Stimulated activated CD4-positive, alpha-beta T cell treated with anti-CD3 and anti-CD28 coated beads, Interleukin-1b, Interleukin-23, amount 100 ng/mL, for 4 hours (primary cell): ENCODE results near the gene ESYT2.
A peak's percentile ranks its signal among the peaks of the same experiment; 100 is the strongest.
"Not testable (repeated sequence)": the region's sequence is repeated elsewhere in the genome, so short reads cannot be mapped to it uniquely, and the experiment has no call there.

ENCODE experiments used
- DNase-seq, 2 donors: peaks; one replicate each; pipeline ENCODE4 v3.0.0-alpha.2; 2020; ENCODE audit warnings: low read depth in 2 of 2

Gene ESYT2

DNA sequence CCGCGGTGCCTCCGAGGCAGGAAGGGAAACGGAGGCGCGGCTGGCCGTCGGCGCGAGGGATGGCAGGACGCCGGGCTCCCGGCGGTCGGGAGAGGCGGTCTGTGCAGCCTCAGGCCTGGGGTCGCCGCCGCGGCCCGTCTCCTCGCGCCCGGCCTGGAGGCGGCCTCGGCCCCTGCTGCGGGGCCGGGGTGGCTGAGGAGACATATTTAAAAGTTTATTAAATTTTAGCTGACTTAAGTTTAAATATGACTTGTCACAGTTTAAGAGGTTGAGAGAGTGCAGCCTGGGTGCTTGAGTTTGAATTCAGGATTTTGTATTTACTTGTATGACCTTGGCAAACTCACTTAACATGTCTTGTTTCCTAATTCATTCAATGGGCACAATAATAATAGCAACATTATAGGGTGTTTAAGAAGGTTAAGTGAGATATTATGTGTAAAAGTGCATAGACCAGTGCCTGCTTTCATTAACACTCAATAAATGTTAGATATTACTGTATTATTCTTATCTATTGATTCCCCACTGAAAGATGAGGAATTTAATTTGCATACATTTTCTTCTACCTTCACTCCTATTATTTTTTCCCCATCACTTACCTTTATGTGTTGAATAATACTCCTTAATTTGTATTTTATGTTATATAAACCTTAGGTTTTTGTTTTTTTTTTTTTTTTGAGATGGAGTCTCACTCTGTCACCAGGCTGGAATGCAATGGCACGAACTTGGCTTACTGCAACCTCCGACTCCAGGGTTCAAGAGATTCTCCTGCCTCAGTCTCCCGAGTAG is 27.8 kb upstream of the ESYT2 start:
- DNase-seq: no peak

GRCh38 chr7:158854681-158855081 is 25.4 kb upstream of the ESYT2 start:
- no peak for DNase-seq

DNA sequence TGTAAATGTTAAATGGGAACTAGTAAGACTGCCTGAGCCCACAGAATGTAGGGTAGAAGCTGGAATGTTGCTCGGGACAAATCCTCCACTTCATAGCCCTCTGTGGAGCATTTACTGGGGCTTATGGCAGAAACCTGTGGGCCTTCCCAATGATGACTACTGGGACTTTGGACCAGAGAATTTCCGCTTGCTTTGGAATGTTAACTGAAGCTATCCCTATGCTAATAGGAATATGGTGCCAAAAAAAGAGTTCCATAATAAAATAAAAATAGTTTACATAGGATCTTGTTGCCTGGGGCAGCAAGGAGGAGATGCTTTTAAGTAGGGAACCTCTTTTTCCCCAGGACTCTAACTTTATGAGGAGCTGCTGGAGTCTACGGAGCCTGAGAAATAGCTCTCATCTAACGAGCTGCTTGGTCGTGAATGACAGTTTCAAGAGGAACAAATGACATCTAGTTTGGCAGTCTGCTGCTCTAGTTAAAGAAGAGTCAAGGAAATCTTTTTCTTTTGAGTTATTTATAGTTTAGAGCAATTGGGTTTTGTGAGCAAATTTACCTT is 21.3 kb upstream of the ESYT2 start:
- DNase-seq: no peak

DNA sequence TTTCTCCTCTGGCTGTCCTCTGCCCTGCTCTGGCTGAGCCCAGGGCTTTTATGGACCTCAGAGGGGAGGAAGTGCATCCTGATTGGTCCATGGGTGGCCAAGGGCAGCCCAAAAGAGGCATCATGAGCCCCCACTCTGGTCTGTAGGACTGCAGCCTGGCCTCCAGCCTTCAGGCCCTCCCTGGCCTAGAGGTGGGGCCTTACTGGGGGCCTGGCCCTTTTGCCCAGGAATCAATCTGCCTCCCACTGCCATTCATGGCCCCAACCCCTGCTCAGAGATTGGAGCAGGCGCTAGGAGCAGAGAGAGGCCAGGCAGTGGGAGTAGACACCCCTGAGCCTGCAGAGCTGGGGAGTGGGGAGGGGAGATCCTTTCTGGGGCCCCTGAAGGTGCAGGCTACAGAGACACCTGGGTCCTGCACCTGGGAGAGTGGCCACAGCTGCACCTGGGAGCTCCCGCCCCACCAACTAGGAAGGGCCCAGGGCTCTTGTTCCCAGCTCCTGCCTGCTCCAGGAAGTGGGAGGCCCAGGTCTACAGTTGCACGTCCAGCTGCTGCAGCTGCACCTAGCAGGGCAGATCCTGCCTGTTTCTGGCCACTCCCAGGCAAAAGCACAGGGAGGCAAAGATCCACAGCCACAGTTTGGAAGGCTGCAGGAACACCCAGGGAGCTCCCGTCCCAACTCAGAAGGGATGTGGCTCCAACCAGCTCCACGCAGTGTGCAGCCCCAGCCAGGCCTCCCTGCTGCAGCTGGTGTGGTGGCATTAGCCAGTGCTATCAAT is 20.6 kb upstream of the ESYT2 start:
- no peak for DNase-seq

DNA sequence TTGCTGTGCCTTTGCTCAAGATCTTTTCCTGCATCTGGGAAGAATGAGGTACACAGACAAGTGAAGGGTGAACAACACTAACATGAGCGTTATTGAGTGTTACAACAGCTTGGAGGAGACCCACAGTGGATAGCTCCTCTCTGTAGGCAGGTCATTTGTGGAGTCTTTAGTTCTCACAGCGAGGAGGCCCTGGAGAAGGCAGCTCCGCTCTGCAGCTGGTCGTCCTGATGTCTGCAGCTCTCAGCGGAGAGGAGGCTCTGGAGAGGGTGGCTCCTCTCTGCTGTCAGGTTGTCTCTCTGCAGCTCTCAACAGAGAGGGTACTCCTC is 20.1 kb upstream of the ESYT2 start:
- DNase-seq: no peak

DNA sequence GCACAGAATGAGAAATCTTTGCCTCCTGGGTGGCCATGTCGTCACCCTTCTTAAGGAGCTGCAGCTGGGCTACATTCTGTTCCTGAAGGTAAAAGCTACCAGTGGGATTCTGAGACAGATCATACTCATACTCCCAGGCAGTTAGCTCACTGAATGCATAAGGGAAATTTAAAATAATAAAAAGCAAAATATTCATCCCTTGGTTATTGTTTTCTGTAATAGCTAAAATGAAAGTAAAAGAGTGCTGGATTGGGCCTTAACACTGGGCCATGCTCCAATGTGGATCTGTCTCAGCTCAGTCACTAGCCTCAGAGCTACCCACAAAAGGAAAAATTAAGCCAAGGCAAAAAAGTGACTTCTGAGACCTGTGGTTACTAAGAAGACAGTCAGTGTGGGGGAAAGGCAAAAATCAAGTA is 18.1 kb upstream of the ESYT2 start:
- no peak for DNase-seq

DNA sequence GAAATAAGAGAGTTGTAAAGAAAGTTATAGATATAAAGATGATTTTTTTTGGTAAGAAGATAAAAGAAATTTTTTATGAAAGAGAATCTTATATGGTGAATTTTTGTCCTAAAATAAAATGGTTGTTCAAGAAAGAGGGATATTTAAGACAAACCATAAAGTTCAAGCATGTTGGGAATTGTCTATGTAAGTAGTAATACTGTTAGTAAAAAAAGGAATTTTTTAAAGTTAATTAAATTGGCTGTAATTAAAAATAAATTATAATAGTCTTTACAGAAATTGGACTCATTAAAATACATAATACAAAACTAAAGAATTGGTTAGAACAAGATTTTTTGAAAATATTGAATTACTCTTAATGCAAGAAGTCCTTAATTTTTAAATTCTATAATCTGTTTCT is 17.0 kb upstream of the ESYT2 start:
- DNase-seq: no peak

- no peak for DNase-seq
These were observed 14.5 kb upstream of the ESYT2 start for GRCh38 chr7:158843771-158844170.

- no peak for DNase-seq
These were observed 13.2 kb upstream of the ESYT2 start for GRCh38 chr7:158842486-158842885.

DNA sequence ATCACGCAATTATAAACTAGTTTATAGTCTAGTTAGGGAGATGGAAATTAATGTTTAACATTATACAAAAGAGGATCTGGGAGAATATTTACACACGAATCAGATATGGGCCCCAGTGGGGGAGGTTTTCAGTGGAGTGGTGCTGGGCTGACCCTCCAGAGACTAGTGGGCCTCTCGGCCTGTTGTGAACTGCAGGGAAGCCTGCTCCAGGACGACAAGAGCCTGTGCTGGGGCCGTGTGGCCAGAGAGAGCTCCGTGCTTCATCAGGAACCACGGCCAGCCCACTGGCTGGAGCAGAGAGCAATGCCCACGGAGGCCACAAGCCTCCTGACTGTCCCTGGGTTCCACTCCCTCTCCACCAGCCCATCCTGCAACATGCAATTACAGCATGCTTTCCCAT is 11.3 kb upstream of the ESYT2 start:
- DNase-seq: no peak

GRCh38 chr7:158839177-158839576 is 9.9 kb upstream of the ESYT2 start:
- not testable (repeated sequence) for DNase-seq

GRCh38 chr7:158837790-158838637 is 8.7 kb upstream of the ESYT2 start:
- DNase-seq: no peak

- no peak for DNase-seq
These were observed 7.4 kb upstream of the ESYT2 start for GRCh38 chr7:158836692-158837091.

- no peak for DNase-seq
These were observed 5.8 kb upstream of the ESYT2 start for GRCh38 chr7:158834878-158835784.

DNA sequence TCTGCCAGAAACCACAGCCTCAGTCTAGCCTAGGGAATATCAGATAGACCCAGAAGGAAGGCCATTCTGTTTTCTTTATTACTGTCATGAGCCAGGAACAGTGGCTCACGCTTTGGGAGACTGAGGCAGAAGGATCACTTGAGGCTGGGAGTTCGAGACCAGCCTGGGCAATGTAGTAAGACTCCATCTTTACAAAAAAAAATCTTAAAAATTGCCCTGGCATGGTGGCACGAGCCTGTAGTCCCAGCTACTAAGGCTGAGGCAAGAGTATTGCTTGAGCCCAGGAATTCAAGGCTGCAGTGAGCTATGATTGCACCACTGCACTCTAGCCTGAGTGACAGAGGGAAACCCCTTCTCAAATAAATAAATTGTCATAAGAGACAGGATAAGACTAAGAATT is 3.7 kb upstream of the ESYT2 start:
- DNase-seq: no peak

DNA sequence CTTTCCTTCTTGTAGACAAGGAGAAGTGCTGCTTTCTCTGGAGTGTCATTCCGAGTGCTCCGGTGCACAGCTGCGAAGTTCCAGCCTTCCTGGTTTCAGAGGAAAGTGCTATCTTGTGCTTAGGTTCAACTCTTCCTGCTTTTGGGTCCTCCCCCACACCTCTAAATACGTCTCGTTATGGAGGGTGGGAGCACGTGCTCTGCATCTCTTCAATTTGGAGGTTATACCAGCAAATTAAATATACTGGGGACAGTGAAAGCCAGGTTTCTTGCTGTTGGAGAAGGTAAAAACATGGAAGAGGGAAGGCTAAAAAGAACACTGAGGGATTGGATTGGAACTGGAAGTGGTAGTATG is 2.4 kb upstream of the ESYT2 start:
- no peak for DNase-seq

- DNase-seq: no peak
These were observed 958 bp upstream of the ESYT2 start for GRCh38 chr7:158830211-158830723.

- DNase-seq: peak; percentile 46 to 56
These were observed 328 bp downstream of the ESYT2 start for GRCh38 chr7:158829021-158829341.

DNA sequence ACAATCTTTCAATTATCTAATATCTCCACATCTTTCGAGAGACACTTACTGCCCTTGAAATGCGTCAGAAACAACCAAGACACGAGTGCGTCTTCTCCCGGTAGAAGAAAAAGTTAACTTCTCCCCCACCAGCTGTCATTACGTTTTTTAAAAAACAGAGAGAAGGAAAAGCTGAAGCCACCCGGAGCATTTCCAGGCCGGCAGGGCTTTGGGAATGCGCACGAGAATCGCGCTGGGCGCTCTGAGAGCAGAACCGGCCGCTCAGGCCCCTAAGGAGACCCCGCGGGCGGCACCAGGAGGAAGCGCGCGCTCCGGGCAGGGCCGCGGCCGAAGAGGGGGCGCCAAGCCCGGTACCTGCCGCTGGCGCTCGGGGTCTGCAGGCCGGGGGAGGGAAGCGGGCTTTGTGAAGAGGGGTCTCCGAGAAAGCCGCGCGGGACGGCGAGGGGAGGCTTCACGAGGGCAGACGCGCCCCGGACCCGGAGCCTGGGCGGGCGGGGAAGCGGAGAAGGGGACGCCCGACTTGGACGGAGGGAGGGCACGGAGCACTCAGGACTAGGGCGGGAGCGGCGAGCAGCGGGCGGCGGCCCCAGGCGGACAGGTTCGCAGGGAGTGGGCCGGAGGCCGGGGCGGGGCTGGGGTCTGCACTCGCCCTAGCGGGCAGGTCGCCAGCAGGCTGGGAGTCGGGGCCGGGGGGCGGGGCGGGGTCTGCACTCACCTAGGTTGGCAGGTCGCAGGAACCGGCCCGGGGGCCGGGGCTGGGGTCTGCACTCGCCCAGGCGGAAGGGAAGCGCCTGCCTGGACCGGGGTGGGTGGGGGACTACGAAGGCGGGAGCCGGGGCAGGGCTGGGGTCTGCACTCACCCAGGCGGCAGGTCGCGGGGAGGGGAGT is 932 bp downstream of the ESYT2 start:
- DNase-seq: no peak
